HepG2 (cell line): ENCODE data around the gene SCML1.

Experiments
- CBX2 ChIP-seq, 2 experiments: fragments of 200-600 bp in 1 of 2; sonication (generic); formaldehyde crosslinking in 1 of 2; IDR thresholded peaks; 2 replicates each; pipeline versions ENCODE4 v1.7.0 to v1.8.1; 2018 to 2022; ENCODE audit warnings: low read depth in 2 of 2, low read length in 1 of 2, mild to moderate bottlenecking in 1 of 2, missing genetic modification reagents in 1 of 2
- NFE2 ChIP-seq: sonication (generic); formaldehyde crosslinking; IDR thresholded peaks from 2 replicates; pipeline ENCODE4 v1.4.0; 2020; ENCODE audit warnings: missing genetic modification reagents
- SRSF1 ChIP-seq: fragments of 200-400 bp; formaldehyde crosslinking; optimal IDR thresholded peaks from 2 replicates; pipeline ENCODE3; 2017; ENCODE audit warnings: mild to moderate bottlenecking, low read depth, low read length, moderate library complexity
- ZBTB40 ChIP-seq, 2 experiments: fragments of 450-650 bp in 1 of 2; sonication (generic) in 1 of 2; formaldehyde crosslinking in 1 of 2; IDR thresholded peaks; 2 replicates each; pipeline versions ENCODE4 v1.6.1 to v1.8.0; 2016 to 2022; ENCODE audit warnings: antibody characterized with exemption in 1 of 2, mild to moderate bottlenecking in 1 of 2, missing genetic modification reagents in 1 of 2
- ZNF335 ChIP-seq: sonication (generic); formaldehyde crosslinking; IDR thresholded peaks from 2 replicates; pipeline ENCODE4 v1.4.0; 2020; ENCODE audit warnings: missing genetic modification reagents
- ZNF468 ChIP-seq: sonication (generic); formaldehyde crosslinking; IDR thresholded peaks from 2 replicates; pipeline ENCODE4 v1.8.0; 2022; ENCODE audit warnings: mild to moderate bottlenecking, moderate library complexity, missing genetic modification reagents
- ZNF614 ChIP-seq: IDR thresholded peaks from 2 replicates; pipeline ENCODE4 v1.6.1; 2018; ENCODE audit warnings: missing biosample characterization, missing genetic modification reagents, inconsistent platforms, borderline replicate concordance
- TF ChIP-seq, protein P1 (sequence below): sonication (generic); formaldehyde crosslinking; IDR thresholded peaks from 2 replicates; pipeline ENCODE4 v1.5.1; 2020; ENCODE audit warnings: mild to moderate bottlenecking, missing genetic modification reagents, moderate library complexity
- TF ChIP-seq, protein P2 (sequence below): sonication (generic); formaldehyde crosslinking; IDR thresholded peaks from 2 replicates; pipeline ENCODE4 v1.4.0; 2020; ENCODE audit warnings: missing genetic modification reagents
- TF ChIP-seq, protein P3 (sequence below): sonication (generic); formaldehyde crosslinking; IDR thresholded peaks from 2 replicates; pipeline ENCODE4 v1.5.0; 2020; ENCODE audit warnings: mild to moderate bottlenecking, missing genetic modification reagents, moderate library complexity

- TF ChIP-seq ZNF614 (CRISPR knock-in tag) (no peak), CBX2 (IDR thresholded peaks at IDR 0.05; ENCODE audit: low read depth, low read length) (no peak), CBX2 (CRISPR knock-in tag; IDR thresholded peaks at IDR 0.05; ENCODE audit: low read depth) (no peak), SRSF1 (no peak), ZNF468 (CRISPR knock-in tag) (no peak), NFE2 (CRISPR knock-in tag) (no peak), ZNF335 (CRISPR knock-in tag) (no peak), ZBTB40 (IDR thresholded peaks at IDR 0.05) (no peak), ZBTB40 (CRISPR knock-in tag; IDR thresholded peaks at IDR 0.05) (no peak)
- TF ChIP-seq, protein P1, sequence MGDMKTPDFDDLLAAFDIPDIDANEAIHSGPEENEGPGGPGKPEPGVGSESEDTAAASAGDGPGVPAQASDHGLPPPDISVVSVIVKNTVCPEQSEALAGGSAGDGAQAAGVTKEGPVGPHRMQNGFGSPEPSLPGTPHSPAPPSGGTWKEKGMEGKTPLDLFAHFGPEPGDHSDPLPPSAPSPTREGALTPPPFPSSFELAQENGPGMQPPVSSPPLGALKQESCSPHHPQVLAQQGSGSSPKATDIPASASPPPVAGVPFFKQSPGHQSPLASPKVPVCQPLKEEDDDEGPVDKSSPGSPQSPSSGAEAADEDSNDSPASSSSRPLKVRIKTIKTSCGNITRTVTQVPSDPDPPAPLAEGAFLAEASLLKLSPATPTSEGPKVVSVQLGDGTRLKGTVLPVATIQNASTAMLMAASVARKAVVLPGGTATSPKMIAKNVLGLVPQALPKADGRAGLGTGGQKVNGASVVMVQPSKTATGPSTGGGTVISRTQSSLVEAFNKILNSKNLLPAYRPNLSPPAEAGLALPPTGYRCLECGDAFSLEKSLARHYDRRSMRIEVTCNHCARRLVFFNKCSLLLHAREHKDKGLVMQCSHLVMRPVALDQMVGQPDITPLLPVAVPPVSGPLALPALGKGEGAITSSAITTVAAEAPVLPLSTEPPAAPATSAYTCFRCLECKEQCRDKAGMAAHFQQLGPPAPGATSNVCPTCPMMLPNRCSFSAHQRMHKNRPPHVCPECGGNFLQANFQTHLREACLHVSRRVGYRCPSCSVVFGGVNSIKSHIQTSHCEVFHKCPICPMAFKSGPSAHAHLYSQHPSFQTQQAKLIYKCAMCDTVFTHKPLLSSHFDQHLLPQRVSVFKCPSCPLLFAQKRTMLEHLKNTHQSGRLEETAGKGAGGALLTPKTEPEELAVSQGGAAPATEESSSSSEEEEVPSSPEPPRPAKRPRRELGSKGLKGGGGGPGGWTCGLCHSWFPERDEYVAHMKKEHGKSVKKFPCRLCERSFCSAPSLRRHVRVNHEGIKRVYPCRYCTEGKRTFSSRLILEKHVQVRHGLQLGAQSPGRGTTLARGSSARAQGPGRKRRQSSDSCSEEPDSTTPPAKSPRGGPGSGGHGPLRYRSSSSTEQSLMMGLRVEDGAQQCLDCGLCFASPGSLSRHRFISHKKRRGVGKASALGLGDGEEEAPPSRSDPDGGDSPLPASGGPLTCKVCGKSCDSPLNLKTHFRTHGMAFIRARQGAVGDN (CRISPR knock-in tag), result no peak
- TF ChIP-seq, protein P2, sequence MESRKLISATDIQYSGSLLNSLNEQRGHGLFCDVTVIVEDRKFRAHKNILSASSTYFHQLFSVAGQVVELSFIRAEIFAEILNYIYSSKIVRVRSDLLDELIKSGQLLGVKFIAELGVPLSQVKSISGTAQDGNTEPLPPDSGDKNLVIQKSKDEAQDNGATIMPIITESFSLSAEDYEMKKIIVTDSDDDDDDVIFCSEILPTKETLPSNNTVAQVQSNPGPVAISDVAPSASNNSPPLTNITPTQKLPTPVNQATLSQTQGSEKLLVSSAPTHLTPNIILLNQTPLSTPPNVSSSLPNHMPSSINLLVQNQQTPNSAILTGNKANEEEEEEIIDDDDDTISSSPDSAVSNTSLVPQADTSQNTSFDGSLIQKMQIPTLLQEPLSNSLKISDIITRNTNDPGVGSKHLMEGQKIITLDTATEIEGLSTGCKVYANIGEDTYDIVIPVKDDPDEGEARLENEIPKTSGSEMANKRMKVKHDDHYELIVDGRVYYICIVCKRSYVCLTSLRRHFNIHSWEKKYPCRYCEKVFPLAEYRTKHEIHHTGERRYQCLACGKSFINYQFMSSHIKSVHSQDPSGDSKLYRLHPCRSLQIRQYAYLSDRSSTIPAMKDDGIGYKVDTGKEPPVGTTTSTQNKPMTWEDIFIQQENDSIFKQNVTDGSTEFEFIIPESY (CRISPR knock-in tag), result no peak
- TF ChIP-seq, protein P3, sequence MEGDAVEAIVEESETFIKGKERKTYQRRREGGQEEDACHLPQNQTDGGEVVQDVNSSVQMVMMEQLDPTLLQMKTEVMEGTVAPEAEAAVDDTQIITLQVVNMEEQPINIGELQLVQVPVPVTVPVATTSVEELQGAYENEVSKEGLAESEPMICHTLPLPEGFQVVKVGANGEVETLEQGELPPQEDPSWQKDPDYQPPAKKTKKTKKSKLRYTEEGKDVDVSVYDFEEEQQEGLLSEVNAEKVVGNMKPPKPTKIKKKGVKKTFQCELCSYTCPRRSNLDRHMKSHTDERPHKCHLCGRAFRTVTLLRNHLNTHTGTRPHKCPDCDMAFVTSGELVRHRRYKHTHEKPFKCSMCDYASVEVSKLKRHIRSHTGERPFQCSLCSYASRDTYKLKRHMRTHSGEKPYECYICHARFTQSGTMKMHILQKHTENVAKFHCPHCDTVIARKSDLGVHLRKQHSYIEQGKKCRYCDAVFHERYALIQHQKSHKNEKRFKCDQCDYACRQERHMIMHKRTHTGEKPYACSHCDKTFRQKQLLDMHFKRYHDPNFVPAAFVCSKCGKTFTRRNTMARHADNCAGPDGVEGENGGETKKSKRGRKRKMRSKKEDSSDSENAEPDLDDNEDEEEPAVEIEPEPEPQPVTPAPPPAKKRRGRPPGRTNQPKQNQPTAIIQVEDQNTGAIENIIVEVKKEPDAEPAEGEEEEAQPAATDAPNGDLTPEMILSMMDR (CRISPR knock-in tag), result peak; percentile 69
These were observed 40.1 kb upstream of the SCML1 start for GRCh38 chrX:17697191-17697590.
